Activated CD4-positive, alpha-beta T cell treated with anti-CD3 and anti-CD28 coated beads, Interleukin-2, amount 50 U/mL, for 4 hours (primary cell): ENCODE data around the gene TTLL3.
"Not testable (repeated sequence)": the region's sequence is repeated elsewhere in the genome, so short reads cannot be mapped to it uniquely, and the experiment has no call there.

Experiments used
- DNase-seq, 2 experiments: peaks; one replicate each; pipeline ENCODE4 v3.0.0-alpha.2; 2020

TTLL3 gene

DNA sequence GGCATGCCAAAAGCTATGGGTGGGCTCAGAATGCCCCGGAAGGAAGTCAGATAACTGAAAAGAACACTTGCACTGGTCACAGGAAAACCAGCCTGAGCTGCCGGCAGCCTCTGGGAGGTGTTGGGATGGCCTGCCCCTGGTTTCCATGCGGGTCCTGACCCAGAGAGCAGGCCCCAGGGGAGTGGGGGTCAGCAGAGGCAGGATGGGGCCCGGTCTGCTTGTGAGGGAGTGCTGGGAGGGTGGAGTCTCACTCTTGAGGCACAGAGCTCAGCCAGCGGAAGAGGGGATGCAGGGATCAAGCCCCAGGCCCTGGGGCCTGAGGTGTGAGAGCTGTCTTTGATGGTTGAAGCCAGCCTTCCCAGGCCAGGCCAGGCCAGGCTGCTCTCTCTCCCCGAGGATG lies 36.2 kb downstream of the TTLL3 start:
- DNase-seq = no peak

DNA sequence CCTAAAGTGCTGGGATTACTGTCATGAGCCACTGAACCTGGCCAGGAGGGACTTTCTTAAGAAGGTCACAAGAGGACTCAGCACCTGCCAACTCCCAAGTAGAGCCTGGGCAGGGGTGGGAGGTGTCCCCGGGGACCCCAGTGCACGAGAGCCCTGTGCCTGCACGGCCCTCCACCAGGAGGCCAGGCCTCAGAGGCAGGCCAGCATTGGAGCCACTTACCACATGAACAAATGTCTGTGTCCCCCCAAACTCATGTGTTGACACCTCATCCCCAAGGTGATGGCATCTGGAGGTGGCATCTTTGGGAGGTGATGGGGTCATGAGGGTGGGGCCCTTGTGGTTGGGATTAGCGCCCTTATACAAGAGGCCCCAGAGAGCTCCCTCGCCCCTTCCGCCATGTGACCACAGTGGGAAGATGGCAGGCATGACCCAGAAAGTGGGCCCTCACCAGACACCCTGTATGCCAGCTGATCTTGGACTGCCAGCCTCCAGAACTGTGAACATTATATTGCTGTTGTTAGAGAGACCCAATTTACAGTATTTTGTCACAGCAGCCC lies 36.9 kb downstream of the TTLL3 start:
- no peak for DNase-seq

DNA sequence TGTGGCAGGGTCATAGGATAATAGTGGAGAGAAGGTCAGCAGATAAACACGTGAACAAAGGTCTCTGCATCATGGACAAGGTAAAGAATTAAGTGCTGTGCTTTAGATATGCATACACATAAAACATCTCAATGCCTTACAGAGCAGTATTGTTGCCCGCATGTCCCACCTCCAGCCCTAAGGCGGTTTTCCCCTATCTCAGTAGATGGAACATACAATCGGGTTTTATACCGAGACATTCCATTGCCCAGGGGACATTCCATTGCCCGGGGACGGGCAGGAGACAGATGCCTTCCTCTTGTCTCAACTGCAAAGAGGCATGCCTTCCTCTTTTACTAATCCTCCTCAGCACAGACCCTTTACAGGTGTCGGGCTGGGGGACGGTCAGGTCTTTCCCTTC lies 37.8 kb downstream of the TTLL3 start:
- not testable (repeated sequence) for DNase-seq

DNA sequence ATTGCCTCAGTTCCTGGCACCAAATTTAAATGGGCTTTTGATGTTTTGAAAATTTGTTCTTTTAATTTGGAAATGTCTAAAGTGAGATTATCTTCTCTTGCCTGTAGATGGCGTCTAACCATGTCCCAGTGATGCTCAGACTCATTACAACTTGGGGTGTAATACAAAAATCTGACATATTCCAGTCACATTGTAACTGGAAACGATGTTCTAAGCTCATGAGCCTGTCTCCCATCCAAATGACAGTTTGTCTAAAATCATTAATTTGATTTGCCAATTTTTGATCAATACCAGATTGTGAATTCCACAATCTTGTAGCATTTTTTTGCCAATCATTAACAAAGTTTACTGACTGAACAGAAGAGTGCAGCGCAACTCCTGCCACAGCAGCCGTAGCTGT lies 38.8 kb downstream of the TTLL3 start:
- not testable (repeated sequence) for DNase-seq

DNA sequence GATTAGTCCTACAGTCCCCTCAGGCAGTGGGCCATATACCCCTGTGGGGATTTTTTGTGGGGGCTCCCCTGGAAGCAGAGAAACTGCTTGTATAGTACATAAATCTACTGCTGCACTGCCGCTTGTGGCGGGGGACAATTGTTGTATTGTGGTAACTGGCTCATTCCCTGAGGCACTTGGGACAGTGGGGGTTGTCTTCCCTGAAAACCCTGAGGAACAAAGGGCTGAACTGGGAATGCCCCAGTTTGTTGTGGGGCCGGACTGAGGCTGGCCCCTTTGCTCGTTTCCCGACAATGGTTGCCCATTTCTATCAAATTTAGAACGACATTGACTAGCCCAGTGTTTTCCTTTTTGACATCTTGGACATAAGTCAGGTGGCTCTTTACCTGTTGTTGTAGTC lies 41.3 kb downstream of the TTLL3 start:
- DNase-seq = not testable (repeated sequence)

DNA sequence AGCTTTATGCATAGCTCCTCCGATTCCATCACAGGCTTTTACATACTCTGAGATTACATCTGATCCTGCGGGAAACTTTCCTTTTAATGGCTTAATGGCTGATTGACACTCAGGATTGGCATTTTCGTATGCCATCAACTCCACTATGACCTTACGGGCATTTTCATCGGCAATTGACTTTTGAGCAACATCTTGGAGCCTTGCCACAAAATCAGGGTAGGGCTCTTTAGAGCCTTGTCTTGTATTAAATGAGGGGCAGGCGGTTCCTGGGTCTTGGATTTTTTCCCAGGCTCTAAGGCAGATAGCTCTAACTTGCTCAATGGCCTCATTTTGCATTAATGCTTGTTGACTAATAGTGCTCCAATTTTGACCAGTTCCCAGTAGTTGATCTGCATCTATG lies 41.9 kb downstream of the TTLL3 start:
- DNase-seq = not testable (repeated sequence)

DNA sequence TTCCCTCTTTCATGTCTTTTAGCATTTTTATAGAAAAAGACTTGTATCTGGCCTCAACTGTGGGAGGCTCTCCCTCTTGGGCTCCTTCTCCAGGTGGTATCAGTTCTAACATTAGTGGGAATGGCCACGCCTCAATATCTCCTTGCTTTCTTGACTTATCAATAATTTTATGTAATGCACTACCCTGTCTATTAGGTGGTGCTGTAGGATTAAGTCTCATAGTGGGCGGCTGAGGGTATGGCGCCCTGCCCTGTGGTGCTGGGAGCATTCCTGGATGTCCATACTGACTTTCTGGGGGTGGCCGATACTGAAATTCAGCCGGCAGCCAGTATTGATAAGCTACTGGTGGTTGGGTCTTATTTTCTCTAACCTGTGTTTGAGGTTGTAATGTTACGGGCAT lies 42.5 kb downstream of the TTLL3 start:
- no peak for DNase-seq

DNA sequence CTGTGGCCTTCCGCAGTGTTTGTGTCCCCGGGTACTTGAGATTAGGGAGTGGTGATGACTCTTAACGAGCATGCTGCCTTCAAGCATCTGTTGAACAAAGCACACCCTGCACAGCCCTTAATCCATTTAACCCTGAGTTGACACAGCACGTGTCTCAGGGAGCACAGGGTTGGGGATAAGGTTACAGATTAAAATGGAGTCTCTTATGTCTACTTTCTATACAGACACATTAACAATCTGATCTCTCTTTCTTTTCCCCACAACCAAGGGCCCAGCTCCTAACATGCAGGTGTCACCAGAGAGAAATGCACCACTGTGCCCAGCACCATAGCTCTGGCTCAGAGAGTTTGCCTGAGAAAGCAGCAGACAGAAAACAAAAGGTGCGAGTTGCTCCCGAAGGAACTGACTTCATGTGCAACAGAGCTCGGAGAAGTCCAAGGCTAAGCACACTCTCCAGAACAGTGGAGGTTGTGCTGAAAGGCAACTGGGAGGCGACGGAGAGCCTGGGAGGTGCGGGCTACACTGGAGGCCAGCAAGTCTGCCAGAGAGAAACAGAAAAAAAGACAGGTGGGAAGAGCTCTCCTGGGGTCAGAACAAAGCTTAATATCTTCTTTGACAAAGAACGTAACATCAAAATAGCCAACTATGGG lies 44.4 kb downstream of the TTLL3 start:
- DNase-seq = not testable (repeated sequence)

DNA sequence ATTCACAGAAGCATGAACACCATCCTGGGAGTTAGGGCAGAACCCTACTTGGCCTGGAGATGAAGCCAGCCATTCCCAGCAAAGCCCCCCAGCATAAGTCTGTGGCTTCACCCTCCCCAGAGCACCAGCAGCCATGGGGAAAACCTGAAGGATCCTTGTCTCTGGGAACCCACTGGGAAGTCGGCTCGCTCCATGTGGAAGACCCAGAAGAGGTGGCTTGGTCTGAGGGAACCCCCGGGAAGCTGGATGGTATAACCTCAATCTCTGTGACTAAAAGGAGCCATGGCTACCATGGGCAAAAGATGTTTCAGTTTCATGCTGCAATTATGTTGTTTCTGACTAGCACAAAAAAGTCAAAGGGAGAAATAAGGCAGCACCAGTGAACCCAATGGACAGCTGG lies 45.5 kb downstream of the TTLL3 start:
- no peak for DNase-seq

DNA sequence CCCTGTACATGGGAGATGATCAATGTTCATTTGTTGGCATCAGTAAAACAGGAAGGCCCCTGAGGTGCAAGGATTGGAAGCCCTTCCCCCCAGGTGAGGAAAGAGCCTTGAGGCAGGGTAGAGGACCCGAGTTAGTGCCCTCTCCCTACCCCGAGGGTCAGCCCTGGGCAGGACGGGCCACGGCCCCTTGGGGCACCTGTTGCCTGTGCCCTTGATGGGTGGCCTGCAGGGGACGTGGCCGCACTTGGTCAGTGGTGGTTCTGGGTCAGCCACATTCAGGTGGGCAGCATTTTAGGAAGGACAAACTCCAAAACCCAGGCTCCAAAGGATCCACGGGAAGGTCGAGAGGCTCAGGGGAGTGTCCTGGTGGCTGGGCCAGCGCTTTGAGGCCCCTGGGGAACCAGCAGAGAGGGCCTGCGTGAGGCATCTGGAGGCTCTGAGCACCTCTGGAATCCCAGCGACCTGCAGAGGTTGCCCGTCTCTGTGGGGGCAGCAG lies 49.5 kb downstream of the TTLL3 start:
- no peak for DNase-seq

DNA sequence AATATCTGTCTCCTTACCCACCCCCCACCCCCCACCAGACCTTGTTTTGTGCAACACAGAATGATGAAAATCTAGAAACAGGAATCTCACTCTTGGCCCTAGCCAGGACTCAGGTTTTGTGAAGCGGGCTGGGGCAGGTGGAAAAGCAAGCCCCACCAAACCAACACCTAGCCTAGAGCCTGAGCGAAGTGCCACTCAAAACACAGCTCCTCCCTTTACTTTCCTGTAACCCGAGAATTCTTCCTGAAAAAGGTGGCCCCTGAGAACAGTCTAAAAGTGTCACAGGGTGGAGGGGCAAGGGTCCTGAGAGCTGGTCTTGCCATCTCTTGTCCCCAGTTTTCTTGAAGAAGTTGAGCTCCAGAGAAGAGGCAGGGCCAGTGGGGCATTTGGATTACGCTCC lies 51.1 kb downstream of the TTLL3 start:
- no peak for DNase-seq

DNA sequence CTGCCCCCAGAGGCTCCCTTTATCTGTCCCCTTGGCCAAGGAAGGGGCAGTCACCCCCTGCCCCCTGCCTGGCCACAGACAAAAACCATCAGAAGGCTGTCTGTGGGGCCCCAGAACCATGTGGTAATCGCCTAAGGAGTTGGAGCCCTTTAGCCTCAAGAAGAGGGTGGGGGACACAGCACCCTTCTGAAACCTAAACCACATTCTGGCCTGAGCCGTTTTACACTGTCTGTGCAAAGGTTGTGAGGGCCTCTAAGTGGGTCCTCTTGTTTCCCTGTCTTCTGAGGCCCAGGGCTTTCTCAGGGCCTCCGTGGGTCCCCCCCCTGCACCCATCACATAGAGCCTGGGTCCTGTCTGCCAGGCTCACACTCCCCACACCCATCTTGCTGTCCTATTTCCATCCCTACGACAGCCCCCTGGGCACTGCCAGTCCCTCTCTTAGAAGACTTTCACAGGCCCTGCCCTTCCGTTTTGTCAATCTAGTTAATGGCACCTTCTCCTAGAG lies 51.6 kb downstream of the TTLL3 start:
- DNase-seq = no peak

DNA sequence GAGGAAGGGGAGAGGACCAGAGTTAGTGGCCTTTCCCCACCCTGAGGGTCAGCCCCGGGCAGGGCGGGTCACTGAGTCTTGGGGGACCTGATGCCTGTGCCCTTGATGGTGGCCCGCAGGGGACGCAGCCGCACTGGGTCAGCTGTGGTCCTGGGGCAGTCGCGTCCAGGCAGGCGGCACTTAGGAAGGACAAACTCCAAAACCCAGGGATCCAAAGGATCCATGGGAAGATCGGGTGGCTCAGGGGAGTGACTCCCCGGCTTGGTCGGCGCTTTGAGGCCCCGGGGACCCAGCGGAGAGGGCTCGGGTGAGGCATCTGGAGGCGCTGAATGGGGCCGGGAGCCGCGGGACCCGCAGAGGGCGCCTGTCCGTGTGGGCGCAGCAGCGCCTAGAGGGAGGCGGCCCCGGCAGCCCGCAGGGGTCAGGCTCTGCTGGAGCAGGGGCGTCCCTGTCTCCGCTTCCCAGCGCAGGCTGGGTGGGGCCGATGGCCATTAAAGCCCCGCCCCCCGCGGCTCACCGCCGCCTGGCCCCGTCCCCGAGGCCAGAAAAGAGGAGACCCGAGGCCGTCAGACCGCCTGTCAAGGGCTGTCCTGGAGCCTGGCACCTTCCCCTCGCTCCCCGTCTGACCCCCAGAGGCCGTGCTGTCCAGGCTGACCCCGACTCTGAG lies 52.5 kb downstream of the TTLL3 start:
- peak in 1 of 2 experiments; percentile 22 for DNase-seq

DNA sequence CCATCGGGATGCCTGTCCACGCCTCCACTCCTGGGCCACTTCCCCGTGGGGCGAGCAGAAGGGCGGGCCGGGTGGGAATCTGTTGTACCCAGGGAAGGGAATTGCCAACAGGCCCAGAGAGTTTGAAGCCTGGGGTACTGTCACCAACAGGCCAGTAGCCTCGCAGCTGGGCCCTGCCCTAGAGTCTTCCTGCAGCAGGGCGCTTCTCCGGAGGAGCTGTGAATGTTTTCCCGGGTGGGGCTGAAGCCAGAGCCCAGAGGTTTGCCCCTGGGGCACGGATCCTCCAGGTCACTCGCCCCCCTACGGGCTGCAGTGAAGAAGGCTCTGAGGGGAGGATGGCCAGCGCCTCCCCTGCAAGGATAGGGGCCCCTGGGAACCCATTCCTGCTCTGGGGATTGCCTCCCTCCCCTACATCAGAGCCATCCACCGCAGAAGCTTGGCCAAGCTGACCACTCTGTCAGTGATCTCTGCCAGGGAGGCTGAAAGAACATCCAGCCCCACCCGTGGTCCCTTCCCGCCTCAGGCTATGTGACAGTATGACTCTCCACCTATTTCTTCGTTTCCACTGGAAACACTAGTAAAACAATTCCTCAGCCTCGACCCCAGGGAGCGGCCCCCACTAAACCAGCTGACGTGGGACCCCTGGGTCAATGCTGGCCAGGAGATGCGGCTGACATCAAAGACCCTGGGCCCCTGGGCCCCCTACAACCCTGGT lies 53.2 kb downstream of the TTLL3 start:
- no peak for DNase-seq

DNA sequence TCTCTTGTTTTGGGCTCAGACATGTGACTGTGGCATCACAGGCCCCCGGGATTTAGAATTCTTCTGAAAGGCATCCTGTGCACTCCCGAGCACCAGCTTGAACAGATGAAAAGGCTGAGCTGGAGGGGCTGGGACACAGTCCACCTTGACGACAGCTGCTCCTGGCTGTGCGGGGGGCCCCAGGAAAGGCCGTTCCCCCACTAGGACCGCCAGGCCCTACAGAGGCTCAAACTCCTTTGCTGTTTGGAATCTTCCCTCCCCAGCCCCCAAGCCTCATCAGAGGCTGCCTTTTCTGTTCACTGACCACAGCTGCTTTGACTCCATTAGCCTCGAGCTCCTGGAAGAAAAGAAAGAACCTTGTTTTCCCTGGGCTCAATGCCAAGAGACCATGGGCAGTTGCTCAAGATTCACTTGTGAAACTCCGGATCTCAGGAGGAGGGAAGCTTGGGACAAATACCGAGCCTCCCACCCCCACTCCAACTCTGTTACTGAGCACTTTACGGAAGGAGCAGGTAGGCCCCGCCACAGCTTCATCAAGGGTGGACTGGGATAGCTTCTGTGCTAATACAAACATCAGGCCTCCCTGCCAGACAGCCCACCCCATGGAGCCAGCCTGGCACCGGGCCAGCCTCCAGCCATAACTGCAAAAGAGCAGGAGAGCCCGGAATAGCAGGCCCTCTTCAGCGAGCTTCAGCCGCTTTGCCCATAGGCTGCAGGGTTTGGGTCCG lies 54.3 kb downstream of the TTLL3 start:
- DNase-seq = no peak

DNA sequence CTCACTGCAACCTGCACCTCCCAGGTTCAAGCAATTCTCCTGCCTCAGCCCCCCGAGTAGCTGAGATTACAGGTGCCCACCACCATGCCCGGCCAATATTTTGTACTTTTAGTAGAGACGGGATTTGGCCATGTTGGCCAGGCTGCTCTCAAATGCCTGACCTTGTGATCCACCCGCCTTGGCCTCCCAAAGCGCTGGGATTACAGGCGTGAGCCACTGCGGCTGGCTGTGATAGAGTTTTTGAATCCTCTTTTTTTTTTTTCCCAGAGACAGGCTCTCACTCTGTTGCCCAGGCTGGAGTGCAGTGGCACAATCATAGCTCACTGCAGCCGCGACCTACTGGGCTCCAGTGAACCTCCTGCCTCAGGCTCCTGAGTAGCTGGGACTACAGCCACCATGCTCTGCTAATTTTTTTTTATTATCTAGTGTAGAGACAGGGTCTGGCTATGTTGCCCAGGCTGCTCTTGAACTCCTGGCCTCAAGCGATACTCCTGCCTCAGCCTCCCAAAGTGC lies 55.1 kb downstream of the TTLL3 start:
- DNase-seq = not testable (repeated sequence)

DNA sequence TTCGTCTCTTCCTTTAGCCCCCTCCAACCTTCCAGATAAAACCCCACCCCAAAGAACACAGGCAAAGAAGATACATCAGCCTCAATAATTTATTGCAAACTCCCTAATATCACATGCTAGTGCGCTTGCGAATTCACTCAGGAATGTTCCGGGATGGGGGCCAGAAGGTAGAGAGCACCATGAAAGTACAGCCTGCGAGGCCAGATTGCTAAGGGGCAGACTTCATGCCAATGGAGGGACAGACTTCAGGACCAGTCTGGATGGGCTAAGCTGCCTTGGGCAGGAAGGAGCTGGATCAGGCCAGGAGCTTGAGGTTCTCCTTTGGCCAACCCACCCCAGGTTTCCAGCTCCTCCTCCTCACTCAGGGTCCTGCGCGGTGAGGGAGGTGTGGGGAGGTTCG lies 56.6 kb downstream of the TTLL3 start:
- DNase-seq = no peak

DNA sequence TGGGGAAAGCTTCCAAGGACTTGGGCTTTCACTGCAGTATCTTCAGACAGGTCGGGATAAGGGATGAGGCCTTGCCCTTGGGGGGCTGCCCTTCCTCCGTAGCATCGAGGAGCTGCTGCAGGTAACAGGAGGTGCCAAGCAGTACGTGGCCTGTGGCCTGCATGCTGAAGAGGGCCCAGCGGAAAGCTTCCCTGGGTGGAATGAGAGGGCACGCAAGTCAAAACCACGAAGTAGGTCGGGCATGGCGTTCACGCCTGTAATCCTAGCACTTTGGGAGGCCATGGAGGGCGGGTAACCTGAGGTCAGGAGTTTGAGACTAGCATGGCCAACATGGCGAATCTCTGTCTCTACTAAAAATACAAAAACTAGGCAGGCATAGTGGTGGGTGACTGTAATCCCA lies 57.0 kb downstream of the TTLL3 start:
- DNase-seq = no peak

DNA sequence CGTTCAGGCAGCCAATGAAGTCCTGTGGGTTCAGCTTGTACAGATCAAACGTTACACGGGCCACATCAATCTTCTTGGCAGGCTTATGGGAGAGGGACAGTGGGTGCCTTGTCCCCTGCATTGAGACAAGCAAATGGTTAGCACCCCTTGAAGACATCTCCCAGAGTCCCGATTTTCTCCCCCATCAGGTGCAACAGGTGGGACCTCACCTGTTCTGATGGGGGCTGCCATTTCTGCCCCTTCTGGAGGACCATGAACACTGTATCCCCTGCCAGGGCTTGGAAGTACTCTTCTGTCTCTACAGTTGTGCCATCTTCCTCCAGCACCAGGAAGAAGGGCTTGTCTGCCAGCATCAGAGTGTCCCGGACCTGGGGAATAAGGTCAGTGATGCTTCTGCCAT lies 59.9 kb downstream of the TTLL3 start:
- DNase-seq = no peak

DNA sequence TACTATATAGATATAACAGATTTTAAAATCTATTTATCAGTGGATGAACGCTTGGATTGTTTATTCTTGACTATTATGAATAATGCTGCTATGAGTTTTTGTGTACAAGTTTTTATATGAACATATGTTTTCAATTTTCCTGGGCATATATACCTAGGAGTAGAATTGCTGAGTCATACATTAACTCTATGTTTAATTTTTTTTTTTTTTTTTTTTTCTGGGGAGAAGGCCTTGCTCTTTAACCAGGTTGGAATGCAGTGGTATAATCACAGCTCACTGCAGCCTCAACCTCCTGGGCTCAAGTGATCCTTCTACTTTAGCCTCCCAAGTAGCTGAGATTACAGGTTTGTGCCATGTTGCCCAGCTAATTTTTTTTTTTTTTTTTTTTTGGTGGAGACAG lies 60.9 kb downstream of the TTLL3 start:
- DNase-seq = no peak

DNA sequence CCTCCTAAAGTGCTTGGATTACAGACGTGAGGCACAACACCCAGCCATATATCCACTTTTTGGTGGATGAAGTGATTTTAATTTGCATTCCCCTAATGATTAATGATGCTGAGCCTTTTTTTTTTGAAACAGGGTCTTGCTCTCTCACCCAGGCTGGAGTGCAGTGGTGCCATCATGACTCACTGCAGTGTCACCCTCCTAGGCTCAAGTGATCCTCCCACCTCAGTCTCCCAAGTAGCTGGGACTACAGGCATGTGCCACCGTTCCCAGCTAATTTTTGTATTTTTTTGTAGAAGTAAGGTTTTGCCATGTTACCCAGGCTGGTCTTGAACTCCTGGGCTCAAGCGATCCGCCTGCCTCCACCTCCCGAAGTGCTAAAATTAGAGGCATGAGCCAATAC lies 62.0 kb downstream of the TTLL3 start:
- not testable (repeated sequence) for DNase-seq

DNA sequence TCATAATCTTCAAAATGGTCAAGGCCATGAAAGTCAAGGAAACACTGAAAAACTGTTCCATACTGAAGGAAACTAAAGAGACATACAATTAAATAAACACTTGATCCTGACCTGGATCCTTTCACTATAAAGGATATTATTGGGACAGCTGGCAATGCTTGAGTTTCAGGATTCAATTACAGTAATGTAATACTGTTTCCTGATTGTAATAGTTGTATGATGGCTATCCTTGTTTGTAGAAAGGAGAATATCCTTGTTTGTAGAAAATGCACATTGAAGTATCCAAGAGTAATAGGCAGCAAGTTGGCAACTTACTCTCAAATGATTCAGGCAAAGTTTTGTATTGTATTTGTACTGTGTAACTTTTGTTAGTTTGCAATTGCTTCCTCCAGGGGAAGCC lies 65.4 kb downstream of the TTLL3 start:
- DNase-seq = no peak

DNA sequence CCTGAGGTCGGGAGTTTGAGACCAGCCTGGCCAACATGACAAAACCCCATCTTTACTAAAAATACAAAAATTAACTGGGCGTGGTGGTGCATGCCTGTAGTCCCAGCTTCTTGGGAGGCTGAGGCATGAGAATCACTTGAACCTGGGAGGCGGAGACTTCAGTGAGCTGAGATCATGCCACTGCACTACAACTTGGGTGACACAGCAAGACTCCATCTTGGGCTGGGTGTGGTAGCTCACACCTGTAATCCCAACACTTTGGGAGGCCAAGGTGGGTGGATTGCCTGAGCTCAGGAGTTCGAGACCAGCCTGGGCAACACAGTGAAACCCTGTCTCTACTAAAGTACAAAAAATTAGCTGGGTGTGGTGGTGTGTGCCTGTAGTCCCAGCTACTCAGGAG lies 66.2 kb downstream of the TTLL3 start:
- DNase-seq = not testable (repeated sequence)
